Umbilical cord (tissue), 2 donors: ENCODE data around the gene ENDOD1. TPM values are rescaled to one million over a fixed set of nuclear protein-coding genes. Genes with fewer than 3 reads are reported as not detected.

ENCODE experiments used
- DNase-seq: peaks from one replicate; pipeline ENCODE4 v3.0.0-alpha.2; 2015; ENCODE audit warnings: low spot score
- total RNA-seq: library from RNA; depleted of rRNA; stranded (reverse); fragments of >200 nt; gene quantifications from one replicate; pipeline ENCODE4 v1.2.3, GENCODE V29; 2014; ENCODE audit warnings: low replicate concordance; ENCODE audit not compliant: insufficient read depth

Gene ENDOD1
- total RNA-seq, 1 donor from 2014 or later: 51.0 TPM

DNA sequence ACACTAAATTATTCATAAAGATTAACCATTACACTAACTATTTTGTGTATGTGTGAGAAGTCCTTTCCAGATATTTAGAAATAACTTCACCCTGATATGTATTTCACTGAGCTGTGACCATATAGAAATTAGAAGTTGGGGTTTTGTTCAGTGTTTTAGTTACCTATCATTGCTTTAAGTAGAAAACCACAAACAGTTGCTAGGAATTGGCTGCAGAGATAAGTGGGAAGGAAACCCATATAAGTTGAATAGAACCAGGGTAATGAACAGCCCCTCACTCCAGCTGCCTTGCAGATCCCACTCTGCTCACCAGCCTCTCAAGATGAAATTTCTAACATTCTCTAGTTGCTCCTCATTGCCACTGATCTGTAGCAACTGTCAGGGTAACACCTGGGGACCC, 12.7 kb upstream of the ENDOD1 start:
- no peak for DNase-seq

DNA sequence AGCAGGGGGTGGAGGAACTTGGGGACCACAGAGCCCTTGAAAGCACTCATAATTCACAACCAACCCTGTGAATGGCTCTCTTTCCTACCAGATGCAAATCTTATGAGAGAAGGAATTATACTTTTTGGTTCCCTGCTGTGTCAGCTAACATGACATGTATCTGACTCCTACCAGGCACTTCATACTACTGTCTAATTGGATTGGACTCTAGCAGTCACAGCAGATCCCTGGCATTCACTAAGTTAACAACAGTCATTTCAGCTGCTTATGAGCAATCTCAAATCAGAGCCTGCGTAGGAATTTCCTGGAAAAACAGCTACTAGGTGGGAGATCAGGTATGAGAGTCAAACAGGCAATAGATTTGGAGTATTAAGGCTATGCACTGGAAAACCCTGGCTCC, 11.1 kb upstream of the ENDOD1 start:
- no peak for DNase-seq

DNA sequence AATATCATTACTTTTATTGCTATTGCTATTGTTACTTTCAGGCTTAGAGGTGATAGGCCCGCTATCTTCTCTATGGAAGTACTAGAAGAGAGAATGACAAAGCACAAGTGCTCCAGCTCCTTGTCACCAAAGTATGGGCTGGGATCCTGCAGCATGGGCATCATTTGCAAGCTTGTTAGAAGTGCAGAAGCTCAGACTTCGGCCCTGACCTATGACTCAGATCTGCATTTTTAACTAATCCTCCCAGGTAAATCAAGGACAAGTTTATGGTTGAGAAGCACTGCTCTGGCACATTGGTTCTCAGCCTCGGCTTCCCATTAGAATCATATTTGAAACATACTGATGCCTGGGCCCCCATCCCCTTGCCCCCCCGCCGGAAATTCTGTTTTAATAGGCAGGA, 8.6 kb upstream of the ENDOD1 start:
- DNase-seq: no peak

DNA sequence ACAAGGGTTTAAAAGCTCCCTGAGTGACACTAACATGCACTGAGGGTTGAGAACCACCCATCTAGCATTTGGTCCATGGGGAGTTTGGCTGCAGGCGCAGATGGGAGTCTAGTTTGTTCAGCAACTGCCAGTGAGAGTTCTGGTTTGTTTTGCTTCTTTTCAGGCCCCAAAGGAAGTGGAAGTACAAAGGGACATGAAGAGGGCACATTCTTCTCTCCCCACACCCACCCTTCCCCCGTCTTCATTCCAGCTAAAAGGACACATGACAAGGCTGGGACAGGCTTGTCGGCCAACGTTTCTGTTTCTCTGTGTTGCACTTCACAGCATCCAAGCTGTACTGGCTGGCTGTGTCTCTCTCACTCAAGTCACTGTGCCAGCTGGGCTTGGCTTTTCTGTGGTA, 8.2 kb upstream of the ENDOD1 start:
- peak; percentile 42 for DNase-seq

GRCh38 chr11:95082576-95083001, 7.1 kb upstream of the ENDOD1 start:
- DNase-seq: no peak

GRCh38 chr11:95084509-95084908, 5.1 kb upstream of the ENDOD1 start:
- DNase-seq: no peak

DNA sequence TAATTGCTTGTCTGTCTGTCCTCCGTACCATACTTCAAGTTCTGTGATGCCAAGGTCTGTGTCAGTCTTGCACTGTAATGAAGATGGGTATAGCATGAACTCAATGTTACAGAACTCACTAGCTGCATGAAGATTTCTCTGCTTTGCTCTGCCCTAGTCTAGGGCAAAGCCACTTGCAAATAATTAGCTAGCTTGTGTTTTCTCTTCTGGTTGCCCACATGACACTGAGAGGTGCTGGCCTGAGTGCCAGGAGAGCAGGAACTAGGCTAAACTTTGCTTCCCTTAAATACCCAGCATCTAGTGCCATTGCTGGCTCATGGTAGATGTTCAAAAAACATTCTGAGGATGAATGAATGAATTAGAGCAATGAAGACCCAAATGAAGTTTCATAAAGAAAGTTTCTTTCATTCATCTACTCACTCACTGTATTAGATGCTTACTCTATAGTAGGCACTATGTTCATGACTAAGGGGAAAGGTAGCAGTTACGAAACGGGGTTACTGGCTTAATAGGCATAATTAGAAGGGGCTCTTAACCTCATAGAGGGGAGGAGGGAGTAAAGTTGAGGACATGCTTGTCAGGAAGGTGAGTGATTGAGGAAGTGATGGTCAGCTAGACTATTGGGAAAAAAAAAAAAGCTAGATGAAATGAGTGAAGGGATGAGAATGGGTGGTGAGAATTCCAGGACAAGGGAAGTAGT, 4.4 kb upstream of the ENDOD1 start:
- no peak for DNase-seq

GRCh38 chr11:95086151-95086550, 3.5 kb upstream of the ENDOD1 start:
- DNase-seq: no peak

GRCh38 chr11:95086836-95087570, 2.6 kb upstream of the ENDOD1 start:
- DNase-seq: no peak

DNA sequence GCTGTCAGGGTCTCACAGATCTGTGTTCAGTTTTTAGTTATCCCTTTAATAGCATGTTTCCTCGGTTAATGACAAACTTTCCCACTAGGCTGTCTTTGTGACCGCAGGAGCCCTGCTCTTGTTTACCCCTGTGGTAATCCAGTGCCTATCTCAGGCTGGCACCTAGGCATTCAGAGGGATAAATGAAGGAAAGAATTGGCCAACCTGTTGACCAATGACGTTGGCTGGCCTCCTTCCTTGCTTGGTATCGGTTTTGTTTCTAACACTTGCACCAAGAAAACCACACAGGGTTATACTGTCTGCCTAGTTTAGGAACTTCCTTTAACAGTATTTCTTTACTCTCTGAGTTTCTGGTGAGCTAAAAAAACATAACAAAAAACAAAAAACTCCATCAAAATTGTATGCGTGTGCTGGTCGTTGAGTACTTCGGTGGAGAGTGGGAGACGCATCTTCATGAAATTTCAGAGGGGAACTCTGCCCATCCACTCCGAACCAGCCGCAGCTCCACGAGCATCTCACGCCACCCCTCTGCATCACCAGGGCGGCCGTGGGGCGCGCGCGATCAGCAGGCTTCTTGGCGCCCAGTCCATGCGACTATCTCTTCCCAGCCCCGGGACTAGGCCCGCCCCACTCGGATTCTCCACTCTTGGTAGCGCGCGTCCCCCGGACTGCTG, 563 bp upstream of the ENDOD1 start:
- no peak for DNase-seq

DNA sequence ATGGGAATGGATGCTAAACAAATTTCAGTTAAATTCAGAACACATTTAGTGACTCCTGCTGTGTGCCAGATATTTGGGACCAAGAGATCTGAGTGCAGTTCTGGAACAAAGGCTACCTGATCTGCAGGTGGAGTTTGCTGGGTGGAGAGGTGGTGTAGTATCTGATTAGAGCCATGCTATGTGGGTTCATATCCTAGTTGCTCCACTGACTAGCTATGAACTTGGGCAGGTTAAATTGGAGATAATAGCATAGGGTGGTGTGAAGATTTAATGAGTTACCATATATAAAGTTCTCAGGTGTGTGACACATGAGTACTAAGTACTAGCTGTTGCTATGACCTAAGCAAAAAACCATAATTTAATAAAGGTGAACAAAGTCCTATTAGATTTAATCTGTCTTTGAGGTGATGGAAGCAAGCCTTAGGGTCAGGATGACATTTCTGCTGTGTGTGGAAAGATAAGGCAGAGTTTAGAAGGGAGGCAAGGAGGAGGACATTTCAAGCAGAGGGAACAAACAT, 2.1 kb downstream of the ENDOD1 start:
- DNase-seq: no peak

DNA sequence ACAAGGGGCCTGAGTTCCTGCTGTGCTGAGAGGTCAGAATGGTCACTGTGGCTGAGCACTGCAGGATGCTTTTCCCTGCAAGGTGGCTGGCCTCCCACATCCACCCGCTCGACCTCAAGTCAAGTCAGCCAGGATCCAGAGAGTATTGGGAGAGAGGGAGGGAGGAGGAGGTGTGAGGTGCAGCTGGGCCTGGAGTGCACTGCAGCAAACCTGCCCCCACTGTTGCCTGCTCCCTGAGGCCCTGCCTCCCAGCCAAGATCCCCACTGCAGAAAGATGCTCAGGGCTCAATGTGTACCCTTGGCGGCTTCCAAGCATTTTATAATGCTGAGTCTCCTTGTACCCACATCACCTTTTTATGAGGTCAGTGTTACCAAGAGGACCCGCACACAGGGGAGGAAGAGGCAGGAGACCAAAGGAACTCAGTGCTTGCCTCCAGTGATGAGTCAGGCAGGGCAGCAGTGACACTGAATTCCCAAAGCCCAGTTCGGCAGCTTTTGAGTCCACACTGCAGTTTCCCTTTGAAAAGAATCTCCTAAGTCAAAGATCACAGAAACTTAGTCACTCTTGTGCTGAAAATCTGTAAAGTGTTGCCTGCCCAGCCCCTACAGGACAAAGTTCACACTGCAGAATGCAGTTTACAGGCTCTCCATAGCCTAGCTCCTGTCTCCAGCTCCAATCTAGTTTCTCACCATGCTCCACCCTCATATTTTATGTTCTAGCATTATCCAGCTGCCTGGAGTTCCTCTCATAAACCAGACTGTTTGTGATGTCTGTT, 3.1 kb downstream of the ENDOD1 start:
- peak; percentile 83 for DNase-seq

GRCh38 chr11:95093548-95093947, 3.9 kb downstream of the ENDOD1 start:
- DNase-seq: no peak

DNA sequence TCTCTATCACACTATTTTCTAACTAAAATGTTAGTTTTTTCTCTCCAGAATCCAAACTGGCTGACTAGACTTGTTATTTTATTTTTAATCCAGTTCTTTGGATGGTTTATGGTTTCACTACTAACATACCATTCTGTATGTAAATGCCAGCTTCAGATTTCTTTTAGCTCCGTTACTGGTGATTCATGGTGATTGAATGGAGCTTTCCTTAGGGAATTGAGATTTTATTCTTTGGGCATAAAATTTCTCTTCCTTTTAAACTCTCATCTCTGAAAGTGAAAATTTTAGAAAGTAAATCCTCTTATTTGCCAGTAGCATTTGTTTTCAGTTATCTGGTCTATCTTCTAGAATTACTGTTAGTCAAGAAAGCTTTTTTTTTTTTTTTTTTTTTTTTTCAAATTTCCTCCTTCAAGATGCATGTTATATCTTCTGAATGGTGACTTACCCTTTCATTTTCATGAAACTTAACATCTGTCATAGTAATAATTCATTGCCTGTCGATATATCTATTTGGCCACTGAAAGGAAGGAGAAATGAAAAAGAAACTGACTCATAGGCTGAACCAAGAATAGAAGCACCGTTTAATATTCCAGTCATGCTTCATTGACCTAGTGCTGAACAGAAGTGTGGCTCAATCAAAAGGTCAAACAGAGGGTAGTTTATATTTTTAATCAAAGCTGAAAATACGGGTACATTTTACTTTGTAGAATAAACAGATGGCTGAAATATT, 6.4 kb downstream of the ENDOD1 start:
- no peak for DNase-seq

- no peak for DNase-seq
Measured at GRCh38 chr11:95097209-95097608, 7.6 kb downstream of the ENDOD1 start.

GRCh38 chr11:95098826-95099225, 9.2 kb downstream of the ENDOD1 start:
- DNase-seq: no peak

- no peak for DNase-seq
Measured at GRCh38 chr11:95100191-95100648, 10.6 kb downstream of the ENDOD1 start.

- DNase-seq: no peak
Measured at GRCh38 chr11:95100856-95101507, 11.3 kb downstream of the ENDOD1 start.

- DNase-seq: no peak
Measured at GRCh38 chr11:95101935-95102334, 12.3 kb downstream of the ENDOD1 start.

DNA sequence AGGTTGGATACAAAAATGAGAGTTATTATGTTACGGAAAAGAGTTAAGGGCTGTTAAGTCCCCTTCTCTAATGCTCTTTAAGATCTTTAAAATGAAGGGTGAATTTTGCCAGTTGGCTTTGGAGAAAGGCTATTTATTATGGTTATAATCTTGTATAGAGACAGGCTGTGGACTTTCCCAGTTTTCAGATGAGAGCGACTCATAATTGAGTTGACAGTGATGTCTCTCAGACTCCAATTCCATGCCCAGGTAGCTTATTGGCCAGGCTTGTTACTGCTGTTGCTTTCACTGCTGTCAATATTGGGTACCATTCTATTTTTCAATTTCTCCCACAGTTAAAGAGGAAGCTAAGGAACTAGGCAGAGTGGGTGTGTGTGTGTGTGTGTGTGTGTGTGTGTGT, 13.1 kb downstream of the ENDOD1 start:
- no peak for DNase-seq
